Testis (tissue), 3 donors: Measurements from ENCODE around the gene CALU. TPM values are rescaled to one million over a fixed set of nuclear protein-coding genes. Genes with fewer than 3 reads are reported as not detected.

Source experiments
- DNase-seq: peaks from one replicate; pipeline ENCODE4 v3.0.0-alpha.2; 2019
- H3K27ac ChIP-seq, 2 donors: fragments of 200-600 bp; sonication (generic); one replicate each; pipeline ENCODE4 v1.5.1; 2019
- H3K27me3 ChIP-seq: fragments of 200-600 bp; sonication (generic); one replicate; pipeline ENCODE4 v1.5.1; 2019
- H3K36me3 ChIP-seq: fragments of 200-600 bp; sonication (generic); one replicate; pipeline ENCODE4 v1.5.1; 2017; ENCODE audit warnings: low read depth; ENCODE audit errors: missing control alignments
- H3K4me1 ChIP-seq: fragments of 200-600 bp; sonication (generic); one replicate; pipeline ENCODE4 v1.5.1; 2019
- H3K4me3 ChIP-seq, 2 donors: fragments of 200-600 bp; sonication (generic); one replicate each; pipeline ENCODE4 v1.5.1; 2017 to 2019
- H3K9me3 ChIP-seq: fragments of 200-600 bp; sonication (generic); one replicate; pipeline ENCODE4 v1.5.1; 2017
- POLR2A ChIP-seq: fragments of 450-650 bp; IDR thresholded peaks from one replicate; pipeline ENCODE4 v1.6.1; 2017; ENCODE audit warnings: antibody characterized with exemption, mild to moderate bottlenecking, moderate library complexity
- WGBS, 2 donors: methylation state at CpG; one replicate each; pipeline ENCODE4 v1.1.5; 2018; 5-methylcytosine and 5-hydroxymethylcytosine counted together
- intact Hi-C: fragments of 100-400 bp; cut with DNase I; formaldehyde crosslinking; loops from one replicate; pipeline ENCODE4 v1.15.1; 2023; ENCODE audit warnings: low total_unique reads
- polyA plus RNA-seq: library from polyadenylated mRNA; stranded (reverse); fragments of 350-450 nt; fragmentation: Illumina TruSeq; extraction: RNeasy Lipid Tissue Mini Kit (QIAGEN cat#74804); gene quantifications from one replicate; pipeline ENCODE4 v1.2.3, GENCODE V29; 2014; ENCODE audit warnings: low read depth, low replicate concordance; ENCODE audit not compliant: insufficient read depth
- total RNA-seq, 2 donors: library from RNA; depleted of rRNA; stranded (reverse); fragments of >200 nt; gene quantifications; one replicate each; pipeline ENCODE4 v1.2.3, GENCODE V29; 2016
- TF ChIP-seq, protein P1 (sequence below), 3 experiments: fragments of 450-650 bp in 2 of 3; fragments of 200-600 bp in 1 of 3; sonication (generic) in 1 of 3; IDR thresholded peaks; one replicate each; pipeline ENCODE4 v1.5.1; 2016 to 2019; ENCODE audit warnings: antibody characterized with exemption in 3 of 3, mild to moderate bottlenecking in 2 of 3, moderate library complexity in 1 of 3

Gene CALU
- total and polyA plus RNA-seq, 3 donors from 2014 or later, result 63.2 to 81.4 (median 63.4) TPM

DNA sequence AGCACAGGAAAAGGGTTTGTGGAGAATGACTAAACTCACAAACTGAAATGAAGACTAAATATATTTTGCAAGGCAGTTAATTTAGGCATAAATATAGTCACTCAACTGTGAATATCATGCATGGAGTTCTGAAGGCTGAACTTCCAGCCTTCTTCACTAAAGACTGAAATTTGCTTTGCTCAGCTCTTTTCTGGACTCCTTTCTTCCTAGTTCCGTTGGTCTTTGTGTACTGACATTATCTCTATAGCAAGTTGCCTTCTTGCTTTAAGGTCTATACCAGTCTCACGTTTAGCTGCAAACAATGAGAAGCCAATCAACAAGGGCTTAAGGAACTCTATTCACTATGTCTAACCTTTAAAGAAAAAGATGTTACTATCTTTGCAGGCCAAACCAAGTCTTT, 44.4 kb upstream of the CALU start:
- 49 to 53% methylated on average over 2 of the region's 2 CpGs for WGBS, 2 donors
- DNase-seq, result no peak
- H3K27me3 ChIP-seq, result no peaks in the 10 kb centered on the region
- intact Hi-C loops, result no loop called here
- no peak overlapping the region for H3K4me3 ChIP-seq
- no peaks in the 10 kb centered on the region for H3K36me3 ChIP-seq
- H3K9me3 ChIP-seq, result no peaks in the 10 kb centered on the region
- H3K27ac ChIP-seq, result no peak overlapping the region
- H3K4me1 ChIP-seq, result no peaks in the 10 kb centered on the region
- TF ChIP-seq POLR2A, result no peak
- TF ChIP-seq, protein P1, sequence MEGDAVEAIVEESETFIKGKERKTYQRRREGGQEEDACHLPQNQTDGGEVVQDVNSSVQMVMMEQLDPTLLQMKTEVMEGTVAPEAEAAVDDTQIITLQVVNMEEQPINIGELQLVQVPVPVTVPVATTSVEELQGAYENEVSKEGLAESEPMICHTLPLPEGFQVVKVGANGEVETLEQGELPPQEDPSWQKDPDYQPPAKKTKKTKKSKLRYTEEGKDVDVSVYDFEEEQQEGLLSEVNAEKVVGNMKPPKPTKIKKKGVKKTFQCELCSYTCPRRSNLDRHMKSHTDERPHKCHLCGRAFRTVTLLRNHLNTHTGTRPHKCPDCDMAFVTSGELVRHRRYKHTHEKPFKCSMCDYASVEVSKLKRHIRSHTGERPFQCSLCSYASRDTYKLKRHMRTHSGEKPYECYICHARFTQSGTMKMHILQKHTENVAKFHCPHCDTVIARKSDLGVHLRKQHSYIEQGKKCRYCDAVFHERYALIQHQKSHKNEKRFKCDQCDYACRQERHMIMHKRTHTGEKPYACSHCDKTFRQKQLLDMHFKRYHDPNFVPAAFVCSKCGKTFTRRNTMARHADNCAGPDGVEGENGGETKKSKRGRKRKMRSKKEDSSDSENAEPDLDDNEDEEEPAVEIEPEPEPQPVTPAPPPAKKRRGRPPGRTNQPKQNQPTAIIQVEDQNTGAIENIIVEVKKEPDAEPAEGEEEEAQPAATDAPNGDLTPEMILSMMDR (IDR thresholded peaks at IDR 0.05), result no peak

DNA sequence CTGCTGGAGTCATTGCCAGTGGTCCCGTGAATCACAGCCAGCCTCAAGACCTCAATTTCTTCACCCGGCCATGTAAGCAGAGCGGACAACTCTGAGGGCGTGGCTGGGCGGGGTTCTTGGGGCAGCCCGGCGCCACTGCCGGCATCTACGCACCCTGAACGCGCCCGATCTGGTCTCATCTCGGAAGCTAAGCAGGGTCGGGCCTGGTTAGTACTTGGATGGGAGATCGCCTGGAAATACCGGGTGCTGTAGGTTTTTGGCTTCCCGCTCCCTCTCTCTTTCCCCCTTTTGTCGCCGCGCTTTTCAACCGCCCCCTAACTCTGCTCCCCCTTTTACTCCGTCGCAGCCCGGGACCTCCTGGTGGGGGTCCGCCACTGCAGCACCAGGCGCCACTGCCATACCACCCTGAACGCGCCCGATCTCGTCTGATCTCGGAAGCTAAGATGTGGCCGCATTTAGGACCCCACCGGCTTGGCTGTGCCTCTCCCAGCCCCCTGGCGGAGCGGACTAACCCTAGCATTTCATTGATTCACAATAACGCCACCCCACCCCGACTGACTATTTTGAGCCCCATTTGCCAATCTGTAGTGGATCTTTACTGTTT, 41.8 kb upstream of the CALU start:
- peak; percentile 52 for DNase-seq
- Histone ChIP-seq H3K4me3 (peak overlapping the region; percentile 5 to 39), H3K36me3 (no peaks in the 10 kb centered on the region), H3K4me1 (no peaks in the 10 kb centered on the region), H3K27me3 (no peaks in the 10 kb centered on the region), H3K27ac (no peak overlapping the region), H3K9me3 (no peaks in the 10 kb centered on the region)
- no peak for TF ChIP-seq POLR2A
- TF ChIP-seq, protein P1 (IDR thresholded peaks at IDR 0.05), result no peak
- 5 to 7% methylated on average over 28 to 35 of the region's 37 CpGs for WGBS, 2 donors
- intact Hi-C loops, result no loop called here

DNA sequence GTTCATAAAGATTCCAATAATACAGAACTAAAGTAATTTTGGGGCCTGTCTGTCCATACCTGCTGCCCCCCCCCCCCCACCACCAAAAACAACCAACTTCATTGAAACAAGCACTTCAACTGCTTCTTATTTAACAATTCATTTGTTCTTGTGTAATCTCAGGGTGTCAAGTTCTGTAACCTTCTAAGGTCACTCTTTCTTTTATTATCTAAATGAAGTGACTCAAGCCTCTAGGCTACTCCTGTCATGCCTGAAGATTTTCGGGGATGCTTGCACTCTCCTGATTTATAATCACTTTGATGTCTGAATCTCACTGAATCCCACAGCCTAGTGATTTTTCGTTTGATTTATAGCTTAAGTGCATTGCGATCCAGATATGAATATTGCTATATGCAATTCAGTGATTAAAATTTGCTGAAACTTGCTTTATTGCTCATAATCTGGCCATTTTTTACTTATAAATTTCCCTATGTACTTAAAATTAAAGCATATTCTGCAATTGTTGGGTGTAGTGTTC, 39.9 kb upstream of the CALU start:
- DNase-seq, result no peak
- H3K9me3 ChIP-seq, result no peaks in the 10 kb centered on the region
- H3K27ac ChIP-seq, result no peak overlapping the region
- WGBS, 2 donors, result 76 to 86% methylated on average over 3 of the region's 3 CpGs
- TF ChIP-seq, protein P1 (IDR thresholded peaks at IDR 0.05), result no peak
- no peak for TF ChIP-seq POLR2A
- intact Hi-C loops, result no loop called here
- H3K27me3 ChIP-seq, result no peaks in the 10 kb centered on the region
- H3K4me1 ChIP-seq, result no peaks in the 10 kb centered on the region
- no peaks in the 10 kb centered on the region for H3K36me3 ChIP-seq
- no peak overlapping the region for H3K4me3 ChIP-seq

DNA sequence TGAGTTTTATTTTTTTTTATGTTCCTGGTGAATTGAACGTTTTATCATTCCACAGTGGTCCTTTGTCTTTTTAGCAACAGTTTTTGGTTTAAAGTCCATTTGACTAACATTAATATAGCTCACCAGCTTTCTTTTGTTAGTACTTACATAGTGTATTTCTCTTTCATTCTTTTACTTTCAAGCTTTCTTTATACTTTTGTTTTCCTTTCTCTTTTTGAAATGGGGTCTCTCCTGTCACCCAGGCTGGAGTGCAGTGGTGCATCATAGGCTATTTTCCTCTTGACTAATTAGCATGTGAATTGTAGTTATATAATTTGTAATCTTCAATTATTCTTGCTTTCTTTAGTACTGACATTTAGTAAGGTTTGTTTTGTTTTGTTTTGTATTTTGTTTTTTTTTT, 39.3 kb upstream of the CALU start:
- H3K27ac ChIP-seq, result no peak overlapping the region
- no peak for DNase-seq
- H3K4me3 ChIP-seq, result no peak overlapping the region
- no peaks in the 10 kb centered on the region for H3K4me1 ChIP-seq
- no peaks in the 10 kb centered on the region for H3K9me3 ChIP-seq
- no peak for TF ChIP-seq POLR2A
- TF ChIP-seq, protein P1 (IDR thresholded peaks at IDR 0.05), result no peak
- no peaks in the 10 kb centered on the region for H3K36me3 ChIP-seq
- no peaks in the 10 kb centered on the region for H3K27me3 ChIP-seq
- intact Hi-C loops, result no loop called here
- WGBS, 2 donors, result 71 to 82% methylated on average over 1 of the region's 1 CpG
